CD4-positive, alpha-beta T cell treated with Interleukin-15 for 4 hours (primary cell): ENCODE data around the gene TMEM41B.
"Not testable (repeated sequence)": the region's sequence is repeated elsewhere in the genome, so short reads cannot be mapped to it uniquely, and the experiment has no call there.

Experiments
- DNase-seq: peaks from one replicate; pipeline ENCODE4 v3.0.0-alpha.2; 2020; ENCODE audit warnings: low spot score

Gene TMEM41B

GRCh38 chr11:9314291-9315077 lies at the start of gene TMEM41B:
Gene TMEM41B (minus strand): TSS chr11:9314593. CDS start chr11:9314441, 152 bp downstream.
- DNase-seq, result peak; percentile 98

DNA sequence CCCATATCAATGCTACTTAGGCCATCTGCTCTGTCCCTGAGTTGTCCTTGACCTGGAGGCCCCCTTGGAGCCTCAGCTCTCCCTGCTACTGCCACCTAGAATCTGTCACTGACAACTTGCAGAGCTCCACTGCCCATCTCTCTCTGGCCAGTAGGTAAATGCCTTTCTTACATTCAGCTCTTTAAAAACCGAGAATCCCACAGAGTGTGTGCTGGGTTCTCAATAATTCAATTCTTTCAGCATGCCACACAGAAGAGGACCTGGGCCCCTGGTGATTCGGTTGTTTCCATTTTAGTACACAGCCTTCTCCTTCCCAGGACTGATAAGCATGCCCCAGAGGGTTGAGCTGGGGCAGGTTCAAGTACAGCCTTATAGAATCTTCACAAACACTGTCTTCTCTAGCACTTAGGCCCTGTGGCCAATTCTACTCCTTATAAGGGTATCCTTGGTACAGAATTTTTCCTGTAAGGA lies 48.0 kb upstream of the TMEM41B start:
- DNase-seq, result no peak

DNA sequence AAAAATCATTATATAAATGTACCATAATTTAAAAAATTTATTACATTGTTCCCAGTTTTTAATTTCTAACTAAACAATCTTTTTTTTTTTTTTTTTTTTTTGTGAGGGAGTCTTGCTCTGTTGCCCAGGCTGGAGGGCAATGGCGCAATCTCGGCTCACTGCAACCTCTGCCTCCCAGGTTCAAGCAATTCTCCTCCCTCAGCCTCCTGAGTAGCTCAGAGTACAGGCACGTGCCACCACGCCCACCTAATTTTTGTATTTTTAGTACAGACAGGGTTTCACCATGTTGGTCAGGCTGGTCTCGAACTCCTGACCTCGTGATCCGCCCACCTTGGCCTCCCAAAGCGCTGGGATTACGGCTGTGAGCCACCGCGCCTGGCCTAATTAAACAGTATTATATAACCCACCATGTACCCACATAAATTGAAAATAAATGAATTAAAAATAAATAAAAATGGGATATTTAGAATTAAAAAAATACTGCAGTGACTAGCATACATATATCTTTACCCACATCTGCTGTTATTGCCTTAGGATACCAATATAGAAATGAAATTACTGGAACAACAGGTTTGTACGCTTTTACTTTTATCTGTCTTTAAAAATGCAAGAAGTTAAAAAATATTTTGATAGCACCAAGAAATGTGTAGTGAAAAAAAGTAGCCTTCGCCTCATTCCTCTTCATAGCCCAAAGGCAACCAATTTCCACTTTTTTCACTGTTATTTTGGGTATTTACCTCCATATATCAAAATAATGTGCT lies 46.6 kb upstream of the TMEM41B start:
- not testable (repeated sequence) for DNase-seq

DNA sequence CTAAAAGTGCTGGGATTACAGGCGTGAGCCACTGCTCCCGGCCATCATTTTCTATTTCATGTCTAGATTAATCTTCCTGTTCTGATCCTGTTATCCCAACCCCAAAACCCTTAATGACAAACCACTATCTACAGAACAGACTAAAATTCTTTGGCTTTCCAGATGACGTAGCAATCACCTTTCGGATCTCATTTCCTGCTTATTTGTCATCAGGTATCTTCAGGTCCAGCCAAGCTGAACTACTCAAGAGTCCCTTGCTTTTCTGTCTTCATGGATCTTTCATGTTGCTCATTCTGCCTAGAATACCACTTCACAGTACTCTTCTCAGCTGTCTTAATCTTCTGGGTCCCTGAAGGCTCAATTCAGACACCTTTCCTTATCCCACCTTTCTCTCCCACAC lies 42.6 kb upstream of the TMEM41B start:
- DNase-seq, result no peak

DNA sequence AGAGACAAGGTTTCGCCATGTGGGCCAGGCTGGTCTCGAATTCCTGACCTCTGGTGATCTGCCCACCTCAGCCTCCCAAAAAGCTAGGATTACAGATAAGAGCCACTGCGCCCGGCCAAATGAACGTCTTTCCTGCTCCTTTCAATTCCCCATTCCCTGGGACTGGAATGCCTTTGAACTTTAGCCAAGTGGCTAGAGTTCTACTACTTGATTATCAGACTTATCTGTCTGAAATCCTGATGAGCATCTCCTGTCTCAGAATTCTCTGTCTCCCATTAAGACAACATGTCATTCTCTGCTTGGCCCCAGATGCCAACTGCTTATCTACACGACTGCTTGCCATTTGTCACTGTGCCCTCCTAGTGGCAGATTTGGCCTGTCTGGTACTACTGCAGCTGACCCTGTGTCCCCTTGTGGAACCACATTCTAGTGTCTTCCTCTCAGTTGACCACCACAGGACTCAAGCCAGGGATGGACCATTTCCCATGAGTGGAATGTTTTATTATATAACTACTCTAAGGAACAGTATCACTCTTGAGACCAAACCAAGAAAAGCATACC lies 37.0 kb upstream of the TMEM41B start:
- DNase-seq, result no peak

DNA sequence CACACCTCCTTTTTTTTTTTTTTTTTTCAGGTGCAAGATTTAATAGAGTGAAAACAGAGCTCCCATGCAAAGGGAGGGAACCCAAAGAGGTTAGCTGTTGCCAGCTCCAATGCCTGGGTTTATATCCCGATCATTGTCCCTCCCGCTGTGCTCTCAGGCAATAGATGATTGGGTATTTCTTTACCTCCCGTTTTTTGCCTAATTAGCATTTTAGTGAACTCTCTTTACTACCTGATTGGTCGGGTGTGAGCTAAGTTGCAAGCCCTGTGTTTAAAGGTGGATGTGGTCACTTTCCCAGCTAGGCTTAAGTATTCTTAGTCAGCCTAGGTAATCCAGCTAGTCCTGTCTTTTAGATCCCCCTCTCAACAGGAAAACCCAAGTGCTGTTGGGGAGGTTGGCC lies 33.4 kb upstream of the TMEM41B start:
- DNase-seq, result not testable (repeated sequence)

DNA sequence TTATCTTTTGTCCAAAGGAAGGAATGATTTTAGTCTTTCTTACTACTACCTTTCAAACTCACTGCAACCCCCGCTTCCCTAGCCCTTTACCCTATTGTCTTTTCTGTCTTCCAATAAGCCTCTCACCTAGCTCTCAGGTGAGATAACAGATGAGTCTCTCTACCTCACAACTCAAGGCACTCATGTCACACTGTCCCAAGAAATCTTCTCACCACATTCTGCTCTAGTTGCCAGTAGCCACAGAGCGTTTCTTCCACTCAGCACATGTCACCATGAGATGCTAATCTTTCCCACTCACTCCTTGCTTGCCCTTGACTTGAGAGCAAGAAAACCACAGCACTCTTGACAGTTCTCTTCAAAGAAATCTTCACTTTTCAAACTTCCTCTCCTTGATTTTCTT lies 32.7 kb upstream of the TMEM41B start:
- DNase-seq, result no peak

GRCh38 chr11:9344061-9344680 lies 29.8 kb upstream of the TMEM41B start:
- no peak for DNase-seq

DNA sequence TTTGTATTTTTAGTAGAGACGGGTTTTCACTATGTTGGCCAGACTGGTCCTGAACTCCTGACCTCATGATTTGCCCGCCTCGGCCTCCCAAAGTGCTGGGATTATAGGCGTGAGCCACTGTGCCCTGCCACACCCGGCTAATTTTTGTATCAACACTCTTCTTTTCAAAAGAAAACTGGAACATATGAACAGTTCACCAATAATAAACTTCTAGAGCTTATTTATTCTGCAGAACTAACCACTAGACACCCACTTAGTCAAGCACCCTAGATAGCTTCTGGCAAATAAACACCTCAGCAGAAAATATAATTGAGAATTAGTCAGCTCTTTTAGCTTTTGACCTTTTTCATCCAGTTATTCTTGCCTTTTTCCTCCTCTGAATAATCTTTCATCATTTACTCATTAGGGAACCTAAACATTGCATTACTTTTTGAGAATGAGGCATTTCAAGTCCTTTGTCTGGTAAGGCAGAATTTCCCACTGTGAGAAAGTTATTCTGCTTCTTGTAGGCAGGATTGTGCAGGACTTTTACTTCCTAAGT lies 27.3 kb upstream of the TMEM41B start:
- DNase-seq, result no peak

DNA sequence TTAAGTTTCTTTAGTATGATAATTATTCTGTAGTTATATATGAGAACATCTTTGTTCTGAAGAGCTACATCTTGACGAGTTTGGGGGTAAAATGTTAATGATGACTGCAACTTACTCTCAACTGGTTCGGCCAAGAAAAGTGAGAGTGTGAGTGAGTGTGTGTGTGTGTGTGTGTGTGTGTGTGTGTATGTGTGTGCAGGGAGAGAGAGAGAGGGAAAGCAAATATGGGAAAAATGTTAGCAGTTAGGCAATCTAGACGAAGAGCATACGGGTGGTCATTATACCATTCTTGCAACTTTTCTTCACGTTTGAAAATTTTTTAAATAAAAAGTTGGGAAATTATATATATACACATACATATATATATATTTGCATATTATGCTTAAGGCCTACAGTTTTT lies 18.3 kb upstream of the TMEM41B start:
- DNase-seq, result no peak

DNA sequence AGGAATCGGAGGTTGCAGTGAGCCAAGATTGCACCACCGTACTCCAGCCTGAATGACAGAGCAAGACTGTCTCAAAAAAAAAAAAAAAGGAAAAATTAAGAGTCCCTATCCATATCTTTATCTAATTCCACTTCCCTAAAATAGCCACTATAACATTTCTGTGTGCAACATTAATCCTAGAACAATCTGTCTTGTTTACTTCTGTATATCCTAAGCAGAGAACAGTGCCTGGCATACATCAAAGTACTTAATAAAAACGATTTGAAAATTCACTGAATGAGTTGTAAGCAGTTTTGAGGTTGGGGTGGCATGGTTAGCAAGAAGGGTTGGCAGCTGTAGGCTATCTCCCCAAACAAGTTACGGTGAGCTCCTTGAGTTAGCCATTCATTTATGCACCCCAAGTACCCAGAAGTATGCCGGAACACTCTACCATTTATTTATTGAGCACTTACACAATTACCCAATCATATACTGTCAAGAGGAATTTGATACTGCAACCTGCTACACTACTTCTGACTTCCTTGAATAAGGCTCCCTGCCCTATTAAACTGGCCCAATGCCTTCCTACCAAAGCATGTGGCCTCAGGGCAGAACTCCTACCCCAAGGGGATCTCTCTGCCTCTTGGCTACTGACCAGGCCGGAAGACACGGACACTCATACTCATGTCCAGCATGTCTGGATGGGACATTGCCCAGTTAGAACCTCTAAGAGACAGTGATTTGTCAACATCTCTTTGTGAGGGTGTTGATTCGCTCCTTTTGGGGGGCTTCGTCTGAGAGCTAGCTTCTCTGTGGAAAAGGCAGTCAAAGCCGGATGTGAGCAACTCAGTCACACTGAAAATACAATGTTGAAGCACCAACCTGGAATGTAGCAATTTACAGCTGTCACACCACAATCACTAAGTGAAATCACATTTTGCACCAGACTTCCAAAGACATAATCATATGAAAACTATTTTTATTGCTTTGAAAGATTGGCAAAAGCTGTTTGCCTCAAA lies 16.3 kb upstream of the TMEM41B start:
- DNase-seq, result no peak

DNA sequence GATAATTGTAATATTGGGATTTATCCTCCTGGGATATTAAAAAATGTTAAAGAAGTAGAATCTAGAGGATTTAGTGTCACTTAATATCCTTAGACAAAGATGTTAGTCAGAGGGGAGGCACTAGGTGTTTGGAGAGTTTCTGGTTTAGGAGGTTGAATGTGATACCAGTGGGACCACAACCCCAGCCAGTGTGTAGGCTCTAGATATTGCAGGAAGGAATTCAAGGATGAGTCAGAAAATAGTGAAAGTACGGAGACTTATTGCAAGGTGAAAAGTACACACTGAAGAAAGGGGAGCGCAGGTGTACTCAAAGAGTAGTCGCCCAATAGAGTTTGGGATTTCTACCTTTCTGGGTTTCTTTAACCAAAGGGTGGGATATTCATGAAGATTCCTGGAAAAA lies 5.7 kb upstream of the TMEM41B start:
- no peak for DNase-seq

DNA sequence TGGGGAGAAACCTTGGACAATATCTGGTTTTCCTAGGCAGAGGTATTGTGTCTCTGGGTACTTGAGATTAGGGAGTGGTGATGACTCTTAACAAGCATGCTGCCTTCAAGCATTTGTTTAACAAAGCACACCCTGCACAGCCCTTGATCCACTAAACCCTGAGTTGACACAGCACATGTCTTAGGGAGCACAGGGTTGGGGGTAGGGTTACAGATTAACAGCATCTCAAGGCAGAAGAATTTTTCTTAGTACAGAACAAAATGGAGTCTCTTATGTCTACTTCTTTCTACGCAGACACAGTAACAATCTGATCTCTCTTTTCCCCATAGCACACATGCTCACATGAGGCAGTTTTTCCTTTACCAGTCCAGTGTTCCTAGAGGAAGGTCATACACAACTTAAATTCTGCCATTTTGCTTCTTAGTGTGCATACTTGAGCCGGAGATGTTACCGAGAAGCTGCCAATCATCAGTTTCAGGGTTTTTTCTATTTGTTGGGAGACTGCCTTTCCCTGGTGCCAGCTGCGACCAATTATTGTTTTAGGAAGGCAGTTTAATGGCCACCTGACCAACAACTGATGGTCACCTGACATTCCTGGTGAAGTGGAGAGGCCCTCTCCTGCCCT lies 5.1 kb upstream of the TMEM41B start:
- DNase-seq, result not testable (repeated sequence)

DNA sequence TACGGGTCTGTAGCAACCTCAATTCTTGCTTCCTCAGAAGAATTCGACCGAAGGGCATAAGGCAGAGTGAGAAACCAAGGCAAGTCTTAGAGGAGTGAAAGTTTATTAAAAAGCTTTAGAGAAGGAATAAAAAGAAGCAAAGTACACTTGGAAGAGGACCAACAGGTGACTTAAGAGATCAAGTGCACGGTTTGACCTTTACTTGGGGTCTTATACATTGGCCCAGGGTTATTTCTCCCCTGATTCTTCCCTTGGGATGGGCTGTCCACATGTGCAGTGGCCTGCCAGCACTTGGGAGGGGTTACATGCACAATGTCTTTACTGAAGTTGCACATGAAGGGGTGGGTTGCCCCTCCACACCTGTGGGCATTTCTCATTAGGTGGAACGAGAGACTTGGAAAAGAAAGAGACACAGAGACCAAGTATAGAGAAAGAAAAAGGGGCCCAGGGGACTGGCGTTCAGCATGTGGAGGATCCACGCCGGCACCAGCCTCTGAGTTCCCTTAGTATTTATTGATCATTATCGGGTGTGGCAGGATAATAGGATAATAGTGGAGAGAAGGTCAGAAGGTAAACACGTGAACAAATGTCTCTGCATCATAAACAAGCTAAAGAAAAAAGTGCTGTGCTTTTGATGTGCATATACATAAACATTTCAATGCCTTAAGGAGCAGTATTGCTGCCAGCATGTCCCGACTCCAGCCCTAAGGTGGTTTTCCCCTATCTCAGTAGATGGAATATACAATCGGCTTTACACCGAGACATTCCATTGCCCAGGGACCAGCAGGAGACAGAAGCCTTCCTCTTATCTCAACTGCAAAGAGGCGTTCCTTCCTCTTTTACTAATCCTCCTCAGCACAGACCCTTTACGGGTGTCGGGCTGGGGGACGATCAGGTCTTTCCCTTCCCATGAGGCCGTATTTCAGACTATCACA lies 4.3 kb upstream of the TMEM41B start:
- not testable (repeated sequence) for DNase-seq

GRCh38 chr11:9316334-9316733 lies 1.9 kb upstream of the TMEM41B start:
- DNase-seq, result no peak

DNA sequence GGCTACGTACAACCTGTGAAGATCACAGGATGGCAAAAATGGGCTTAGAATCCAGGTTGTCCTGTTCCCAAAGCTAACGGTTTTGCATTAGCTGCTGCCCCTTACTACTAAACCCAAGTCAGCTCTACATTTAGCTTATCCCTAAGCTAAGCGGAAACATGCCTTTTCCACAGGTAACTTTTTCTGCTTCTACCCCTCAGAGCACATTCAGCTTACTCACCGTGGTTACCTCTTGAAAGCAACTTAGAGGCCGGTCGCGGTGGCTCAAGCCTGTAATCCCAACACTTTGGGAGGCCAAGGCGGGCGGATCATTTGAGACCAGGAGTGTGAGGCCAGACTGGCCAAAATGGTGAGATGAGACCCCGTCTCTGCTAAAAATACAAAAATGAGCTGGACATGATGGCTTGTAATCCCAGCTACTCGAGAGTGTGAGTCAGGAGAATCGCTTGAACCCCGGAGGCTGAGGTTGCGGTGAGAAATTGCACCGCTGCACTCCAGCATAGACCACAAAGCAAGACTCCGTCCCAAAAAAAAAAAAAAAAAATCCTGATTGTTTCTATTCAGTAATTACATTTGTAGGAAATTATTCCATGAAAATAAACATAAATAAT lies 790 bp upstream of the TMEM41B start:
- no peak for DNase-seq

- DNase-seq, result peak; percentile 12
These were observed 624 bp downstream of the TMEM41B start for GRCh38 chr11:9313648-9314290.

DNA sequence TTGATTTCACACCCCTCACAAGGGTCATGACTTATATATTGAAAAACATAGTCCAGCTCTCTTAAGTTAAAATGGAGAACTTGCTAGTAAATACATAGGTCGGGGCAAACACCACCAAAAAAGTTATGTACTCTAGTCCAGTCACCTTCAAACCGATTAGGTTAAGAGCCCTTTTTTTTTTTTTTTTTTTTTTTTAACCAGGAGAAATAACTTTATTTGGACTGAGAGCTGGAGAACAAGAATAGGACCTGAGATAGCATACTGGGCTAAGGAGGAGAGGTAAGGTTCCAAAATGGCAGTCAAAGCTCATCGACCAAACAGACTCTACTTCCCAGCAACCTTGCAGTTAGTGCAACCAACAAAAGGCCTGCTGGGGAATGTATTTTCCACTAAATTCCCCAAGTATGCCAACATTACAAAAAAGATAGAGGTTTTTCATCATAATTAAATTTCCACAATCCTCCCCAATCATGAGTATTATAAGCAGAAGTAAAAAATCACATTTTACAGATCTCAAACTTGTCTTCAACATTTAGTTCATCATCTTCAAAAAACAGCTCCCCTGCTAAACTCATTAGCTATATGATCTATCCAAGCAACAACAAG lies 3.8 kb downstream of the TMEM41B start:
- no peak for DNase-seq
